ENCODE measurements around the gene C16orf86.

Gene C16orf86

GRCh38 chr16:67707210-67707609, 40.6 kb downstream of the C16orf86 start:
- ChIA-PET POLR2A (no interaction called here), CTCF (no interaction called here)
- TF ChIP-seq CTCF (IDR thresholded peaks at IDR 0.05; ENCODE audit: control extremely low read depth, extremely low read depth, low read depth, missing control alignments): no peak
- DNase-seq (ENCODE audit: extremely low spot score): no peak

GRCh38 chr16:67707790-67708189, 41.2 kb downstream of the C16orf86 start:
- DNase-seq (ENCODE audit: extremely low spot score): no peak
- CTCF ChIA-PET: interaction anchor here (0.6 to 2.3 kb wide), 2 partner anchors 9 to 35 kb away, joined by 3 to 8 read pairs; no protein-coding TSS in a partner anchor
- POLR2A ChIA-PET: no interaction called here
- TF ChIP-seq CTCF (IDR thresholded peaks at IDR 0.05; ENCODE audit: control extremely low read depth, extremely low read depth, low read depth, missing control alignments): no peak

GRCh38 chr16:67708368-67708771, 41.8 kb downstream of the C16orf86 start:
- no peak for DNase-seq (ENCODE audit: extremely low spot score)
- POLR2A ChIA-PET: no interaction called here

GRCh38 chr16:67709050-67709449, 42.4 kb downstream of the C16orf86 start:
- ChIA-PET POLR2A (no interaction called here), CTCF (interaction anchor here (1.6 to 2.3 kb wide), 2 partner anchors 10 to 37 kb away, joined by 3 to 8 read pairs; partner anchors contain the start of gene GFOD2)
- TF ChIP-seq CTCF (IDR thresholded peaks at IDR 0.05; ENCODE audit: control extremely low read depth, extremely low read depth, low read depth, missing control alignments): no peak

More at GRCh38 chr16:67708368-67708771, 41.8 kb downstream of the C16orf86 start:
- CTCF ChIA-PET: interaction anchor here (0.6 to 2.3 kb wide), 3 partner anchors 9 to 36 kb away, joined by 3 to 8 read pairs (median 3); partner anchors contain the start of gene GFOD2
- no peak for TF ChIP-seq CTCF (IDR thresholded peaks at IDR 0.05; ENCODE audit: control extremely low read depth, extremely low read depth, low read depth, missing control alignments)

GRCh38 chr16:67710607-67711006, 44.0 kb downstream of the C16orf86 start:
- ChIA-PET CTCF (interaction anchor here (1.1 kb wide), 1 partner anchor 43 kb away, joined by 3 read pairs; no protein-coding TSS in a partner anchor), POLR2A (no interaction called here)
- no peak for TF ChIP-seq CTCF (IDR thresholded peaks at IDR 0.05; ENCODE audit: control extremely low read depth, extremely low read depth, low read depth, missing control alignments)
- DNase-seq (ENCODE audit: extremely low spot score): no peak

More at GRCh38 chr16:67709050-67709449, 42.4 kb downstream of the C16orf86 start:
- no peak for DNase-seq (ENCODE audit: extremely low spot score)

- POLR2A ChIA-PET: no interaction called here
- no peak for DNase-seq (ENCODE audit: extremely low spot score)
- CTCF ChIA-PET: interaction anchor here (0.7 to 1.9 kb wide), 6 partner anchors 29 to 226 kb away, joined by 3 to 4 read pairs (median 3); partner anchors contain the start of gene CARMIL2
- no peak for TF ChIP-seq CTCF (IDR thresholded peaks at IDR 0.05; ENCODE audit: control extremely low read depth, extremely low read depth, low read depth, missing control alignments)
Measured at GRCh38 chr16:67713647-67714273, 47.1 kb downstream of the C16orf86 start.
